ENCODE data around the gene HERC2. TPM values are rescaled to one million over a fixed set of nuclear protein-coding genes. Genes with fewer than 3 reads are reported as not detected.
A peak's percentile ranks its signal among the peaks of the same experiment; 100 is the strongest.

The HERC2 gene
- total and polyA plus RNA-seq, 2 of the 13 experiments (the other 11 are each of a cell fraction or from before 2014, with no cell fraction given), result 17.6 to 24.8 TPM

GRCh38 chr15:28106294-28107110 lies 215.5 kb downstream of the HERC2 start (continued):
- no peak for TF ChIP-seq ZBTB46 (CRISPR knock-in tag; IDR thresholded peaks at IDR 0.05; ENCODE audit: borderline replicate concordance)
- TF ChIP-seq ZNF263 (CRISPR knock-in tag; IDR thresholded peaks at IDR 0.05), result peak; percentile 98
- TF ChIP-seq MXD4 (CRISPR knock-in tag; IDR thresholded peaks at IDR 0.05), result no peak
- 0 out of 2 replicates have a peak, but pooled peaks have one; percentile 72 for TF ChIP-seq ZNF646 (CRISPR knock-in tag; IDR thresholded peaks at IDR 0.05)

Measured in HepG2 (cell line).